Amniotic epithelial cell (primary cell): ENCODE measurements around the gene AIG1.
A peak's percentile ranks its signal among the peaks of the same experiment; 100 is the strongest.
"Not testable (repeated sequence)": the region's sequence is repeated elsewhere in the genome, so short reads cannot be mapped to it uniquely, and the experiment has no call there.

Experiments used
- DNase-seq: peaks from one replicate; pipeline ENCODE4 v3.0.0-alpha.2; 2010; ENCODE audit warnings: low read depth

AIG1 gene

GRCh38 chr6:143060806-143061596, at the start of gene AIG1:
AIG1 (plus strand) TSS chr6:143060889; CDS start chr6:143060926, 37 bp downstream.
- no peak for DNase-seq

GRCh38 chr6:143014764-143015163, 45.9 kb upstream of the AIG1 start:
- DNase-seq = no peak

GRCh38 chr6:143015300-143015706, 45.4 kb upstream of the AIG1 start:
- no peak for DNase-seq

GRCh38 chr6:143018955-143019354, 41.7 kb upstream of the AIG1 start:
- DNase-seq = peak; percentile 26

GRCh38 chr6:143020862-143021261, 39.8 kb upstream of the AIG1 start:
- DNase-seq = not testable (repeated sequence)

- no peak for DNase-seq
Observed at GRCh38 chr6:143021543-143021942, 39.1 kb upstream of the AIG1 start.

- no peak for DNase-seq
Observed at GRCh38 chr6:143022587-143022986, 38.1 kb upstream of the AIG1 start.

GRCh38 chr6:143023695-143024094, 37.0 kb upstream of the AIG1 start:
- no peak for DNase-seq

- DNase-seq = no peak
Observed at GRCh38 chr6:143024977-143025376, 35.7 kb upstream of the AIG1 start.

- peak; percentile 32 for DNase-seq
Observed at GRCh38 chr6:143026696-143027449, 33.8 kb upstream of the AIG1 start.

- no peak for DNase-seq
Observed at GRCh38 chr6:143034689-143035334, 25.9 kb upstream of the AIG1 start.

GRCh38 chr6:143037470-143037869, 23.2 kb upstream of the AIG1 start:
- no peak for DNase-seq

- DNase-seq = no peak
Observed at GRCh38 chr6:143038833-143039232, 21.9 kb upstream of the AIG1 start.

GRCh38 chr6:143039548-143039947, 21.1 kb upstream of the AIG1 start:
- DNase-seq = no peak

GRCh38 chr6:143040018-143040417, 20.7 kb upstream of the AIG1 start:
- DNase-seq = no peak

GRCh38 chr6:143044345-143044744, 16.3 kb upstream of the AIG1 start:
- not testable (repeated sequence) for DNase-seq

GRCh38 chr6:143049611-143050010, 11.1 kb upstream of the AIG1 start:
- DNase-seq = no peak

GRCh38 chr6:143050509-143050908, 10.2 kb upstream of the AIG1 start:
- no peak for DNase-seq

GRCh38 chr6:143052282-143052681, 8.4 kb upstream of the AIG1 start:
- DNase-seq = no peak

- DNase-seq = no peak
Observed at GRCh38 chr6:143053856-143054255, 6.8 kb upstream of the AIG1 start.

- no peak for DNase-seq
Observed at GRCh38 chr6:143054329-143054728, 6.4 kb upstream of the AIG1 start.

- DNase-seq = no peak
Observed at GRCh38 chr6:143055213-143055612, 5.5 kb upstream of the AIG1 start.

GRCh38 chr6:143055891-143056290, 4.8 kb upstream of the AIG1 start:
- DNase-seq = no peak
